IMR-90 (cell line): Measurements from ENCODE around the gene GLE1. TPM values are rescaled to one million over a fixed set of nuclear protein-coding genes. Genes with fewer than 3 reads are reported as not detected.

Experiments used
- ATAC-seq: fragments of 200-7000 bp; cut with Tn5 transposase; 2 replicates; pipeline ENCODE4 v1.9.1; 2020; ENCODE audit warnings: low read depth, mild to moderate bottlenecking, moderate library complexity
- BruUV-seq: library from RNA; stranded (reverse); fragments of 400-500 nt; replicated peaks from 2 replicates; lab custom pipeline; 2021; lab: Mats Ljungman, UMichigan
- CTCF ChIA-PET: fragments of 300-600 bp; formaldehyde crosslinking; extraction: SDS; loops from one replicate; lab custom pipeline; 2021; ENCODE audit warnings: antibody characterized with exemption; lab: Yijun Ruan, JAX
- POLR2A ChIA-PET: fragments of 300-600 bp; sonication (Branson Sonifier 250); formaldehyde crosslinking; loops from one replicate; lab custom pipeline; 2022; ENCODE audit warnings: antibody characterized with exemption; ENCODE audit not compliant: unreplicated experiment; lab: Charles Lee
- DNase-seq: peaks from one replicate; pipeline ENCODE4 v3.0.0; 2013
- H2AFZ ChIP-seq: replicated peaks from 2 replicates; pipeline ENCODE3; 2013; ENCODE audit warnings: low read length, mild to moderate bottlenecking; ENCODE audit not compliant: poor library complexity
- H2AK5ac ChIP-seq: 2 replicates; pipeline ENCODE4 v1.6.1; 2013; ENCODE audit warnings: low read depth, low read length, inconsistent platforms
- H2AK9ac ChIP-seq: replicated peaks from 2 replicates; pipeline ENCODE3; 2013; ENCODE audit warnings: mild to moderate bottlenecking, low read depth, low read length, moderate library complexity; ENCODE audit not compliant: poor library complexity
- H2BK120ac ChIP-seq: 2 replicates; pipeline ENCODE4 v1.6.1; 2013; ENCODE audit warnings: low read depth, low read length, inconsistent platforms
- H2BK15ac ChIP-seq: 3 replicates; pipeline ENCODE4 v1.6.1; 2013; ENCODE audit warnings: low read depth, low read length, inconsistent platforms
- H2BK20ac ChIP-seq: 2 replicates; pipeline ENCODE4 v1.6.1; 2013; ENCODE audit warnings: low read depth, mild to moderate bottlenecking, inconsistent platforms, low read length, moderate library complexity
- H2BK5ac ChIP-seq: 2 replicates; pipeline ENCODE4 v1.6.1; 2013; ENCODE audit warnings: mild to moderate bottlenecking, low read depth, low read length, inconsistent platforms; ENCODE audit not compliant: poor library complexity, severe bottlenecking
- H3K14ac ChIP-seq: replicated peaks from 2 replicates; pipeline ENCODE4 v1.6.1; 2013; ENCODE audit warnings: low read depth, low read length, inconsistent platforms
- H3K18ac ChIP-seq: 2 replicates; pipeline ENCODE4 v1.6.1; 2013; ENCODE audit warnings: low read depth, low read length, control low read depth
- H3K23ac ChIP-seq: 2 replicates; pipeline ENCODE4 v1.6.1; 2013; ENCODE audit warnings: low read depth, low read length, inconsistent platforms
- H3K27ac ChIP-seq: 2 replicates; pipeline ENCODE4 v1.5.1; 2013; ENCODE audit warnings: mild to moderate bottlenecking, control low read depth, low read length; ENCODE audit not compliant: insufficient read depth
- H3K27me3 ChIP-seq: 2 replicates; pipeline ENCODE4 v1.6.1; 2013; ENCODE audit warnings: low read length; ENCODE audit not compliant: control insufficient read depth, insufficient read depth
- H3K36me3 ChIP-seq: 2 replicates; pipeline ENCODE4 v1.6.1; 2013; ENCODE audit warnings: low read length, mixed read lengths; ENCODE audit not compliant: control insufficient read depth, insufficient read depth
- H3K4ac ChIP-seq: 2 replicates; pipeline ENCODE4 v1.6.1; 2013; ENCODE audit warnings: low read depth, low read length, inconsistent platforms
- H3K4me1 ChIP-seq: 2 replicates; pipeline ENCODE4 v1.6.1; 2013; ENCODE audit warnings: low read length, mixed read lengths; ENCODE audit not compliant: control insufficient read depth, insufficient read depth
- H3K4me2 ChIP-seq: 2 replicates; pipeline ENCODE4 v1.6.1; 2013; ENCODE audit warnings: low read depth, mild to moderate bottlenecking, control low read depth, low read length, moderate library complexity
- H3K4me3 ChIP-seq: 2 replicates; pipeline ENCODE4 v1.5.1; 2013; ENCODE audit warnings: low read depth, mild to moderate bottlenecking, control low read depth, low read length, moderate library complexity; ENCODE audit not compliant: insufficient read depth
- H3K56ac ChIP-seq: 2 replicates; pipeline ENCODE4 v1.6.1; 2013; ENCODE audit warnings: low read length, inconsistent platforms; ENCODE audit not compliant: insufficient read depth; ENCODE audit errors: extremely low read depth
- H3K79me1 ChIP-seq, 2 experiments: 2 replicates each; pipeline ENCODE4 v1.6.1; 2013; ENCODE audit warnings: low read length in 2 of 2, inconsistent platforms in 1 of 2, low read depth in 1 of 2
- H3K9ac ChIP-seq: 2 replicates; pipeline ENCODE4 v1.6.1; 2013; ENCODE audit warnings: low read depth, low read length, control low read depth
- H3K9me1 ChIP-seq: 2 replicates; pipeline ENCODE4 v1.6.1; 2013; ENCODE audit warnings: low read length, inconsistent platforms; ENCODE audit not compliant: insufficient read depth
- H3K9me3 ChIP-seq: 2 replicates; pipeline ENCODE4 v1.6.1; 2013; ENCODE audit warnings: low read length; ENCODE audit not compliant: control insufficient read depth, insufficient read depth
- H4K20me1 ChIP-seq: 2 replicates; pipeline ENCODE4 v1.6.1; 2013; ENCODE audit warnings: low read length, inconsistent platforms; ENCODE audit not compliant: insufficient read depth
- H4K5ac ChIP-seq: 2 replicates; pipeline ENCODE4 v1.6.1; 2013; ENCODE audit warnings: mild to moderate bottlenecking, low read depth, low read length, control low read depth
- H4K8ac ChIP-seq, 2 experiments: 2 replicates each; pipeline ENCODE4 v1.6.1; 2013; ENCODE audit warnings: low read depth in 2 of 2, low read length in 2 of 2, control low read depth in 1 of 2, inconsistent platforms in 1 of 2
- H4K91ac ChIP-seq: 2 replicates; pipeline ENCODE4 v1.6.1; 2013; ENCODE audit warnings: low read depth, low read length, inconsistent platforms; ENCODE audit not compliant: insufficient read depth
- BHLHE40 ChIP-seq: fragments of 150-350 bp; IDR thresholded peaks from 2 replicates; pipeline ENCODE4 v1.6.1; 2016; ENCODE audit warnings: mild to moderate bottlenecking, low read depth, low read length
- CEBPB ChIP-seq: IDR thresholded peaks from 2 replicates; pipeline ENCODE4 v1.6.1; 2012; ENCODE audit warnings: low read depth, low read length, improper control_type of control experiment
- CHD1 ChIP-seq: IDR thresholded peaks from 2 replicates; pipeline ENCODE4 v1.6.1; 2012; ENCODE audit warnings: low read depth, low read length, improper control_type of control experiment
- FOS ChIP-seq: fragments of 150-350 bp; IDR thresholded peaks from 2 replicates; pipeline ENCODE4 v1.6.1; 2016; ENCODE audit warnings: low read depth, low read length
- MAFK ChIP-seq: IDR thresholded peaks from 2 replicates; pipeline ENCODE4 v1.6.1; 2012; ENCODE audit warnings: low read depth, low read length, improper control_type of control experiment
- MAZ ChIP-seq: IDR thresholded peaks from 2 replicates; pipeline ENCODE4 v1.6.1; 2012; ENCODE audit warnings: low read depth, mild to moderate bottlenecking, low read length, improper control_type of control experiment, moderate library complexity, borderline replicate concordance
- MXI1 ChIP-seq: IDR thresholded peaks from 2 replicates; pipeline ENCODE4 v1.6.1; 2012; ENCODE audit warnings: low read depth, mild to moderate bottlenecking, low read length, moderate library complexity, borderline replicate concordance
- NFE2L2 ChIP-seq: fragments of 150-350 bp; IDR thresholded peaks from 2 replicates; pipeline ENCODE4 v1.6.1; 2016; ENCODE audit warnings: low read depth, mild to moderate bottlenecking, low read length
- POLR2A ChIP-seq: IDR thresholded peaks from 2 replicates; pipeline ENCODE4 v1.6.1; 2012; ENCODE audit warnings: mild to moderate bottlenecking, low read depth, low read length
- RAD21 ChIP-seq: IDR thresholded peaks from 2 replicates; pipeline ENCODE4 v1.6.1; 2012; ENCODE audit warnings: low read length, improper control_type of control experiment
- RCOR1 ChIP-seq: IDR thresholded peaks from 2 replicates; pipeline ENCODE4 v1.6.1; 2012; ENCODE audit warnings: mild to moderate bottlenecking, low read length, improper control_type of control experiment; ENCODE audit not compliant: insufficient replicate concordance
- RFX5 ChIP-seq: IDR thresholded peaks from 2 replicates; pipeline ENCODE4 v1.8.0; 2012; ENCODE audit warnings: low read depth, mild to moderate bottlenecking, low read length, moderate library complexity
- SMC3 ChIP-seq: fragments of 150-350 bp; IDR thresholded peaks from 2 replicates; pipeline ENCODE4 v1.6.1; 2016; ENCODE audit warnings: low read depth, mild to moderate bottlenecking, antibody characterized with exemption, low read length, moderate library complexity
- WGBS, 2 experiments: methylation state at CpG; one replicate each; pipeline versions ENCODE4 v1.1.5 to v1.1.7; 2013; ENCODE audit warnings: missing lambda C conversion rate in 2 of 2; ENCODE audit not compliant: insufficient read length in 1 of 2; ENCODE audit errors: extremely low coverage in 2 of 2; 5-methylcytosine and 5-hydroxymethylcytosine counted together
- dilution Hi-C: fragments of 300-500 bp; cut with HindIII; formaldehyde crosslinking; loops from one replicate; pipeline ENCODE4 v1.14.3; 2018; ENCODE audit warnings: low sequenced_read_pairs; ENCODE audit not compliant: unreplicated experiment
- in situ Hi-C: fragments of 300-500 bp; cut with MboI; formaldehyde crosslinking; loops from 3 replicates; pipeline ENCODE4 v1.14.3; 2019; ENCODE audit warnings: low sequenced_read_pairs, inconsistent platforms, mixed read lengths
- intact Hi-C: fragments of 100-400 bp; cut with micrococcal nuclease; formaldehyde crosslinking; loops from 2 replicates; pipeline ENCODE4 v1.10.0; 2022
- polyA plus RNA-seq, 3 experiments: library from polyadenylated mRNA; depleted of rRNA; stranded (reverse); fragments of >200 nt; gene quantifications; 2 replicates each; pipeline ENCODE4 v1.2.3, GENCODE V29; 2012; ENCODE audit warnings: low replicate concordance in 1 of 3
- total RNA-seq: library from RNA; depleted of rRNA; stranded (reverse); fragments of >200 nt; gene quantifications from 2 replicates; pipeline ENCODE4 v1.2.3, GENCODE V29; 2012
- TF ChIP-seq, protein P1 (sequence below): conservative IDR thresholded peaks from 2 replicates; pipeline ENCODE4 v1.5.1; 2012; ENCODE audit warnings: mild to moderate bottlenecking, low read depth, low read length, improper control_type of control experiment
- TF ChIP-seq, protein P2 (sequence below): fragments of 150-350 bp; IDR thresholded peaks from 2 replicates; pipeline ENCODE4 v1.6.1; 2016; ENCODE audit warnings: low read depth, mild to moderate bottlenecking, low read length, moderate library complexity, borderline replicate concordance
- TF ChIP-seq, protein P3 (sequence below): fragments of 150-350 bp; IDR thresholded peaks from 2 replicates; pipeline ENCODE4 v1.6.1; 2017; ENCODE audit warnings: mild to moderate bottlenecking, antibody characterized with exemption, low read length, low read depth

GLE1 gene
- total and polyA plus RNA-seq, 2 of the 4 experiments (the other 2 are of a cell fraction), result 14.3 to 39.4 TPM

DNA sequence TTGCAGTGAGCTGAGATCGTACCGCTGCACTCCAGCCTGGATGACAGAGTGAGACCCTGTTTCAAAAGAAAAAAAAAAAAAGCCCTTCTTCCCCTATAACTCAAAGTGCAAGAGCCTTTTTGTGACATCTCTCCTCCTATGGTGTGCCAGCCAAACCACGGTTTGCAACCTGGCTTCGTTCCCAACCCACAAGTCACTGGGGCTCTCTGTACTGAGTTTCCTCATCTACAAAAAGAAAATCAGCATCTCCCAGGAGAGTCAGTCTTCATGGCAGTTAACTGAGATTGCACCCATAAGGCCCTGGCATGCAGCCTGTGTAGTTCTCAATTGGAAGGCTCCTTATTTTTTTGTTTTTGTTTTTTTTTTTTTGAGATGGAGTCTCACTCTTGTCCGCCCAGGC, 34.0 kb upstream of the GLE1 start:
- H4K20me1 ChIP-seq, result no peaks in the 10 kb centered on the region
- intact Hi-C loops (no loop called here), dilution Hi-C loops (no loop called here), in situ Hi-C loops (no loop called here)
- BruUV-seq, result no TSS peak
- no peaks in the 10 kb centered on the region for H3K4me1 ChIP-seq
- no peak overlapping the region for H4K5ac ChIP-seq
- H2BK15ac ChIP-seq, result no peak overlapping the region
- H3K9me3 ChIP-seq, result no peaks in the 10 kb centered on the region
- H3K27me3 ChIP-seq, result no peaks in the 10 kb centered on the region
- H3K36me3 ChIP-seq, result peaks cover 22% of the 10 kb centered on the region
- H3K18ac ChIP-seq, result no peak overlapping the region
- H3K14ac ChIP-seq, result no peak overlapping the region
- CTCF ChIA-PET, result no interaction called here
- H2BK5ac ChIP-seq, result no peak overlapping the region
- H2BK20ac ChIP-seq, result no peak overlapping the region
- no peak overlapping the region for H3K4me3 ChIP-seq
- 40% methylated on average over 2 of the region's 5 CpGs; no CpG with 5 or more reads in 1 of the 2 experiments for WGBS, 2 experiments
- DNase-seq (peak; percentile 50), ATAC-seq (peak; percentile 66)
- H2AK5ac ChIP-seq, result no peak overlapping the region
- POLR2A ChIA-PET, result interaction anchor here (0.6 kb wide), 1 partner anchor 418 kb away, joined by 4 read pairs; no protein-coding TSS in a partner anchor
- H3K9ac ChIP-seq, result no peak overlapping the region
- H4K8ac ChIP-seq, result no peak overlapping the region
- H2AK9ac ChIP-seq, result no peak overlapping the region
- TF ChIP-seq, protein P1, sequence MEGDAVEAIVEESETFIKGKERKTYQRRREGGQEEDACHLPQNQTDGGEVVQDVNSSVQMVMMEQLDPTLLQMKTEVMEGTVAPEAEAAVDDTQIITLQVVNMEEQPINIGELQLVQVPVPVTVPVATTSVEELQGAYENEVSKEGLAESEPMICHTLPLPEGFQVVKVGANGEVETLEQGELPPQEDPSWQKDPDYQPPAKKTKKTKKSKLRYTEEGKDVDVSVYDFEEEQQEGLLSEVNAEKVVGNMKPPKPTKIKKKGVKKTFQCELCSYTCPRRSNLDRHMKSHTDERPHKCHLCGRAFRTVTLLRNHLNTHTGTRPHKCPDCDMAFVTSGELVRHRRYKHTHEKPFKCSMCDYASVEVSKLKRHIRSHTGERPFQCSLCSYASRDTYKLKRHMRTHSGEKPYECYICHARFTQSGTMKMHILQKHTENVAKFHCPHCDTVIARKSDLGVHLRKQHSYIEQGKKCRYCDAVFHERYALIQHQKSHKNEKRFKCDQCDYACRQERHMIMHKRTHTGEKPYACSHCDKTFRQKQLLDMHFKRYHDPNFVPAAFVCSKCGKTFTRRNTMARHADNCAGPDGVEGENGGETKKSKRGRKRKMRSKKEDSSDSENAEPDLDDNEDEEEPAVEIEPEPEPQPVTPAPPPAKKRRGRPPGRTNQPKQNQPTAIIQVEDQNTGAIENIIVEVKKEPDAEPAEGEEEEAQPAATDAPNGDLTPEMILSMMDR, result no peak
- TF ChIP-seq MAFK, result no peak
- TF ChIP-seq BHLHE40, result no peak
- TF ChIP-seq, protein P2, sequence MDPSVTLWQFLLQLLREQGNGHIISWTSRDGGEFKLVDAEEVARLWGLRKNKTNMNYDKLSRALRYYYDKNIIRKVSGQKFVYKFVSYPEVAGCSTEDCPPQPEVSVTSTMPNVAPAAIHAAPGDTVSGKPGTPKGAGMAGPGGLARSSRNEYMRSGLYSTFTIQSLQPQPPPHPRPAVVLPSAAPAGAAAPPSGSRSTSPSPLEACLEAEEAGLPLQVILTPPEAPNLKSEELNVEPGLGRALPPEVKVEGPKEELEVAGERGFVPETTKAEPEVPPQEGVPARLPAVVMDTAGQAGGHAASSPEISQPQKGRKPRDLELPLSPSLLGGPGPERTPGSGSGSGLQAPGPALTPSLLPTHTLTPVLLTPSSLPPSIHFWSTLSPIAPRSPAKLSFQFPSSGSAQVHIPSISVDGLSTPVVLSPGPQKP, result no peak
- TF ChIP-seq MAZ, result no peak
- no peak for TF ChIP-seq RFX5
- TF ChIP-seq NFE2L2, result no peak
- no peak for TF ChIP-seq CHD1
- TF ChIP-seq FOS, result no peak
- TF ChIP-seq RAD21, result no peak
- no peak for TF ChIP-seq POLR2A
- TF ChIP-seq RCOR1, result no peak
- TF ChIP-seq SMC3, result no peak
- no peak for TF ChIP-seq MXI1
- no peak for TF ChIP-seq CEBPB
- TF ChIP-seq, protein P3, sequence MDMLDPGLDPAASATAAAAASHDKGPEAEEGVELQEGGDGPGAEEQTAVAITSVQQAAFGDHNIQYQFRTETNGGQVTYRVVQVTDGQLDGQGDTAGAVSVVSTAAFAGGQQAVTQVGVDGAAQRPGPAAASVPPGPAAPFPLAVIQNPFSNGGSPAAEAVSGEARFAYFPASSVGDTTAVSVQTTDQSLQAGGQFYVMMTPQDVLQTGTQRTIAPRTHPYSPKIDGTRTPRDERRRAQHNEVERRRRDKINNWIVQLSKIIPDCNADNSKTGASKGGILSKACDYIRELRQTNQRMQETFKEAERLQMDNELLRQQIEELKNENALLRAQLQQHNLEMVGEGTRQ, result no peak
- no peak overlapping the region for H3K4me2 ChIP-seq
- H2BK120ac ChIP-seq, result no peak overlapping the region
- H2AFZ ChIP-seq, result no peak overlapping the region
- H3K27ac ChIP-seq, result no peak overlapping the region
- no peak overlapping the region for H3K23ac ChIP-seq
- H3K4ac ChIP-seq, result no peak overlapping the region
- H3K56ac ChIP-seq, result no peak overlapping the region
- no peaks in the 10 kb centered on the region; a peak in 2 of 4 replicates for H3K79me1 ChIP-seq
- H3K9me1 ChIP-seq, result peaks cover 14% of the 10 kb centered on the region; the same call in 1 of the 2 replicates
- no peak overlapping the region for H4K91ac ChIP-seq
